ENCODE results near the gene CUBN.

Gene CUBN

GRCh38 chr10:16995867-16996529 is 133.6 kb downstream of the CUBN start (continued):
- TF ChIP-seq ZNF549 (tag by site-specific recombination; IDR thresholded peaks at IDR 0.05): no peak
- TF ChIP-seq ZNF830 (tag by site-specific recombination; IDR thresholded peaks at IDR 0.05; ENCODE audit: low read depth): no peak
- TF ChIP-seq ZNF280C (tag by site-specific recombination; IDR thresholded peaks at IDR 0.05): no peak
- no peak for TF ChIP-seq ZBTB6 (tag by site-specific recombination; IDR thresholded peaks at IDR 0.05)
- no peak for TF ChIP-seq ZNF610 (tag by site-specific recombination; IDR thresholded peaks at IDR 0.05; ENCODE audit: borderline replicate concordance)
- TF ChIP-seq HOXC10 (CRISPR knock-in tag; IDR thresholded peaks at IDR 0.05): no peak
- TF ChIP-seq SALL2 (tag by site-specific recombination; IDR thresholded peaks at IDR 0.05; ENCODE audit: borderline replicate concordance): no peak
- TF ChIP-seq ZNF621 (tag by site-specific recombination; IDR thresholded peaks at IDR 0.05): no peak

GRCh38 chr10:16993186-16993585 is 136.4 kb downstream of the CUBN start:
- H3K9me3 ChIP-seq (ENCODE audit: control insufficient read depth, insufficient read depth, low read depth, low read length): no peaks in the 10 kb centered on the region
- CTCF ChIA-PET: interaction anchor here (0.6 kb wide), 1 partner anchor 20 kb away, joined by 4 read pairs; no protein-coding TSS in a partner anchor
- no peaks in the 10 kb centered on the region for H3K4me1 ChIP-seq (ENCODE audit: control insufficient read depth, insufficient read depth, low read length)
- no peaks in the 10 kb centered on the region for H3K36me3 ChIP-seq (ENCODE audit: control insufficient read depth in 2 of 2, insufficient read depth in 1 of 2, low read length in 2 of 2)
- POLR2A ChIA-PET: no interaction called here
- no peak overlapping the region for H3K27ac ChIP-seq (ENCODE audit: extremely low read depth, low read depth, low read length)
- no peak for TF ChIP-seq MZF1 (tag by site-specific recombination; IDR thresholded peaks at IDR 0.05; ENCODE audit: borderline replicate concordance)
- TF ChIP-seq ZNF292 (tag by site-specific recombination; IDR thresholded peaks at IDR 0.05; ENCODE audit: borderline replicate concordance, low read depth): no peak
- TF ChIP-seq FEZF1 (tag by site-specific recombination; IDR thresholded peaks at IDR 0.05): no peak
- TF ChIP-seq ZSCAN18 (tag by site-specific recombination; IDR thresholded peaks at IDR 0.05): no peak
- no peak for TF ChIP-seq ZNF112 (tag by site-specific recombination; IDR thresholded peaks at IDR 0.05)
- TF ChIP-seq HIC1 (tag by site-specific recombination; IDR thresholded peaks at IDR 0.05): no peak
- no peak for TF ChIP-seq ZNF449 (tag by site-specific recombination; IDR thresholded peaks at IDR 0.05)
- TF ChIP-seq PRDM4 (tag by site-specific recombination; IDR thresholded peaks at IDR 0.05): no peak
- TF ChIP-seq BCL6B (tag by site-specific recombination; IDR thresholded peaks at IDR 0.05): no peak
- no peak for TF ChIP-seq ZBTB26 (tag by site-specific recombination; optimal IDR thresholded peaks at IDR 0.05)
- TF ChIP-seq ZNF785 (tag by site-specific recombination; IDR thresholded peaks at IDR 0.05): no peak
- no peak for TF ChIP-seq ZNF174 (tag by site-specific recombination; IDR thresholded peaks at IDR 0.05)
- no peak for TF ChIP-seq ZBTB21 (tag by site-specific recombination; IDR thresholded peaks at IDR 0.05)
- TF ChIP-seq ZNF223 (tag by site-specific recombination; IDR thresholded peaks at IDR 0.05): no peak
- no peak overlapping the region for H3K4me3 ChIP-seq (ENCODE audit: low read depth, low read length)
